Endothelial cell of hepatic sinusoid (primary cell): ENCODE data around the gene AUTS2.

Experiments used
- in situ Hi-C: cut with HindIII; loops from 2 replicates; pipeline ENCODE4 v1.10.0; 2017; ENCODE audit warnings: low sequenced_read_pairs

AUTS2 gene

GRCh38 chr7:70387217-70387616, 788.9 kb downstream of the AUTS2 start:
- in situ Hi-C loops: no loop called here

DNA sequence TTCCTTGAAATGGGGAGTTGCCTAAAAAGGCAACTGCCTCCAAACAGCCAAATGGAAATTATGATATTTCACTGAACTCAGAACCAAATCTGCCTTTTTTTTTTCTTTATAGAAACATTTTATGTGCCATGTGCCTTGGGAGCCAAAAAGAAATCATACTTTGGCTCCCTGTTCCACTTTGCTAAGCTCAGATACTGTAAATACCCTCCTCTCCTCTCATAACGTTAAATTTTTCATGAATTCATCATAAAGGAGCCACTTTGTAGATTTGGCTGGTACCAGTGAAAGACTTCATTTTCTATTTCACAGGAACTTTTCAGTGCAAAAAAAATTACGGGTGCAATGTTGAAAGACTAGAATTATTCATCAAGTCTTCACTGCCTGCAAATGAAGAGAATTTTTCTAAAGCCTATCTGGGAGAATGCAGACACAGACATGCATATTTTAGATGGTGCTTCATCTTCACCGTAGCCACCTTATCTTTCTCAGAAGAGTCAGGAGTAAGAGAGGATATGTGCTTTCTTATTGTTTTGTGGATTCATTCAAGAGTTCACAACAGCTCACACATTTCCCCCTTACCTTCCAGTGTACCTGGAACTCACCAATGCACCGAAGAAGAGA, 791.4 kb downstream of the AUTS2 start:
- in situ Hi-C loops: no loop called here

GRCh38 chr7:70390251-70390650, 792.0 kb downstream of the AUTS2 start:
- in situ Hi-C loops: no loop called here

GRCh38 chr7:70392256-70392876, 794.1 kb downstream of the AUTS2 start:
- in situ Hi-C loops: no loop called here

DNA sequence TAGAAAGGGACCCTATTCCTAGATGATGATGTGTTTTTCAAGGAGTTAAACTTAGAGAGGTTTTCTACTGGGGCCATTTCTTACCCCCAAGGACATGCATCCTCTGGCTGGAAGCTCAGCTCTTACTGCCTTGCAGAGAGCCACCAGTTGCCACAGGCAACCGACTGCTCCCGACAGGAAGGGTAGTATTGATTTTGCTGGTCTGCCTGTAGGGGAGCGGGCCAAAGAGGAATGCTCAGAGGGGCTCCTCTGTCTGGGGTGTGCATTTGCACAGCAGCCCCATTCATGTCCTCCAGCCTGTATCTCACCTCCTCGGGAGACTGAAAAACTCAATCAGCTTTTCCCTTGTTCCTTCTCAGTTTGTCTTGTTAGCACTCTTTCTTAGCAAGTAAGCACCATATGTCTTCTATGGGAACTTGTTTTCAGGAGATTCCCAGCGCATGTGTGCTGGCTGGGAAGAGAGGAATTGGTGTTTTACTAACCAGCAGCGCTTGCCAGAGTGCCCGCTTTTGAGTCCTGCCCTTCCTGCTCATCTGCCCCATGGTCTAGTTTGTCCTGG, 794.7 kb downstream of the AUTS2 start:
- in situ Hi-C loops: no loop called here

DNA sequence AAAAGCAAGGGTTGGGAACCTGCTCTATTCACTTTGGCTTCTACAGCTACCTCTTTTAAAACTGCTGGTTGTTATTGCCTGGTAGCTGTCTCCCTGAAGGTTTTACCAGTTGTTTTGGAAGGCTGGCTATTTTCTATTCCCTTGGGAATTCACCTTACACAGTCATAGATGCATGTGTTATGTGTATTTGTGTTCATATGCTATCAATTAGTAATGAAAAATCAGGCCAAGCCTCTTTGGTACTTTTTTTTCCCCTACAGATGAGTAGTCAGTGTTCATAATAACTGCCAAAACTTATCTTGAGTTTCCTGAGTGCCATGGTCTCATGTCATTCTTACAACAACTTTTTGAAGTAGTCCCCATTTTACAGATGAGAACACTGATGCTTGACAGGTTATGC, 795.7 kb downstream of the AUTS2 start:
- in situ Hi-C loops: no loop called here

DNA sequence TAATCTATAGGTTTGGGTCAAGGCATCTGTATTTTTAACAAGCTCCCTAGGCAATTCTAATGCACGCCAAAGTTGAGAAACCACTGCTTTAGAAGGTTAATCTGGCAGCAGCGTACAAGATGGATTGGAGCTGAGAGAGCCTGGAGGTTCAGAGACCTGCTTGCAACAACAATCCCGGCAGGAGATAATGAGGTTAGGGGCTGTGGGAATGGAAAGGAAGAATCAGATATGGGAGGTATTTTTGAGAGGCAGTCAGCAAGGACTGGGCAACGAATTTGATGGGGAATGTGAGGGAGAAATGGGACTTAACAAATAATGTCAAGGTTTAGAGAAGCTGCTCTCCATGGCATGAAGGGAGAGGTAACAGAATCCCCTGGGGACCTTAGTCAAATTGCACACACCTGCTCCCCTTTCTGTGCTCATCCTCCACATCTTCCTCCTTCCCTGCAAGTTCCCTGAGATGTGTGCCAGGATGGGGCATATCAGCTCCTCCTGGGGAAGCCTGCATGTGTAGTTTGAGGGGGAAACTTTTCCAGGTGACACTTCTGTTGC, 802.6 kb downstream of the AUTS2 start:
- in situ Hi-C loops: no loop called here

GRCh38 chr7:70402069-70402468, 803.8 kb downstream of the AUTS2 start:
- in situ Hi-C loops: no loop called here

GRCh38 chr7:70405241-70405640, 807.0 kb downstream of the AUTS2 start:
- in situ Hi-C loops: no loop called here

DNA sequence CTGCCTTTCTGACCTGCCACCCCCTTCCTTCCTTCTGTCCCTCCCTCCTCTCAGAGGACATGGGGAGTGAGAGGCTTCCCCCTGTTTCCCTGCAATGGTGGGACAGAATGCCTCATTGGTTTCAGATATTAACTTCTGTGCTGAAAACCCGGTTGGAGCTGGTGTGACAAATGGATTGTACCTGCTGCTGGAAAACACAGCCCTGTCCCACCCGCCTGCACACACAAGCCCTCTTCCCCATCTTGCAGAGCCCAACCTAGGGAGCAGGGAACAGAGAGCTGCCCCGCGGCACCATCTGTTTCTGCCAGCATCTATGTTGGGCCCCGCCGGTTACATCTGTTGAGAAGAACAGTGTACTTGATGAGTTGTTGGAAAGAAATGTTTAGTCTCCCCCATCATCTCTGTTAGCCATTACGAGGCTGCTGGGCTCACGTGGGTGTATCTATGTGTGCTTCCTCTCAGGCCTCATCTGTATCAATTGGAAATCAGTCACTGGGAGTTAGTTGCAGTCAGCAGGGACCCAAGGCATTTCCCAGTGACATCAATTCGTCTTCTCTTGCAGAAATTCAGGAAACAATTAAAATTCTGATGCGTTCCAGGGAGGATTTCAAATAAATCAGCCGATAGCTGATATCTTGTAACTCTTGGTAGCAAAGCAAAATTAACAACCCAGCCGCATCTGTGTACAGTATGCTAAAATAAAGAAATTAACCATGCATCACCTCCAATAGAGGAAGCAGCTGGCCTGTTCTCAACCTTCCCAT, 808.1 kb downstream of the AUTS2 start:
- in situ Hi-C loops: no loop called here

DNA sequence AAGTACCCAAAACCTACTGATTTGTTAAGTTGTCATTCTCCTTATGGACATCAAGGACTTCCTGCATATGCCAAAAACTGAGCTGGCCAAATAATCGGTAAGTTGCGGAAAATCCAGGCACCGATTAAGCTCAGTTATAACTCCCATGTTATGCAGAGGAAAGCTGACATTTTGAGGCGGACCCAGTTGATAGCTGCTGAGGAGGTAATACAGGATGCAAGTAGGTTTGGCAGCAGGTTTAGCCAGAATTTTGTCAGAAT, 808.6 kb downstream of the AUTS2 start:
- in situ Hi-C loops: no loop called here

DNA sequence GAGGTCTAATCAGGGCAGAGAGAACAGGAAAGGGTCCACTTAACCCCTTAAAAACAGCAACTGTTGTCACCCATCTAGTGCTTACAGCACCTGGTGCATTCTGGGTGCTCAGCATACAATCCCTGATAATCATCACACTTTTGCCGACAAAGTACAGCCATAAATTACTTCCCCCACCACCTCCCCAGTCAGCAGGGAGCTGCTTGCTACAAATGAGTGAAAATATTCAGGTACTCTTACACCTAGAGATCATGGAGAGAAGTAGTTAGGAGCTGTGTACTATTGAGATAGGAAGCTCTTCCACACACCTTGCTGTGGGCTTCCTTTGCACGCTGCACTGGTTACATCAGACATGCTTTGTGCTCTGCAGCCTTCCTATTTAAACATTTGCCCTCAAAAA, 810.2 kb downstream of the AUTS2 start:
- in situ Hi-C loops: no loop called here

DNA sequence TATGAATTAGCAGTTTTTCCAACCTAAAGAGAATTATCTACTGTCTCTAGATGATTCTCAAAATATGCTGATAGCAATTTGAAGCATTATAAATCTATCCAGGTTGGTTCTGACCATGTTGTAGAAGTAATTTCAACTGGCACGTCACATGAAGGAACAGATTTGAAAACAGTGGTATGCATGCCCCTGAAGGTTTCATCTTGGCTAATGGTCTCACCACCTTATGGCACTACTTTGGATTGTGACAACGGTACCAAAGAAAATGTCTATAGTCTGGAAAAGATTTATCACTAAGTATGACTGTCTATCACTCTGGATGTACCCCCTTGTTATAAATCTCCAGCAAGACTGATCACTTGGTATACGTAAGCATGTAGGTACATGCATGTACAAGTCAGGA, 810.6 kb downstream of the AUTS2 start:
- in situ Hi-C loops: no loop called here

- in situ Hi-C loops: no loop called here
These were observed 812.0 kb downstream of the AUTS2 start for GRCh38 chr7:70410134-70410750.

DNA sequence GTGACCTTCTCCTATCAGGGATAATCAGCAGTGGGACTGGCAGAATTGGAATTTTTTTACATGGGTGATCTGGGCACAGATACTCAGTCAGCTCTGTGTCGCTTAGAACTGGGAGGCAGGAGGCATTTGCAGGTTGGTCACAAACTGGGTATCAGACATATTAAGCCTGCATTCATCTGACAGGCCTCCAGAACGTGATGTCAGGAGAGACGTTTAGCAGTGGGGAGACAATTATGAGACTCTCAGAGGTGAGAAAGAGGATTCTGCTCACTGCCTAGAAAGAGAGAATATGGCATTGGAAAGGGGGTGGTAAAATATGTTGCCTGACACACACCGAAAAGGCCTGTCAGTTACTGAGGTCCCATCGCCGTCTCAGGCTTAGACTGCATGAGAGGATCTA, 816.1 kb downstream of the AUTS2 start:
- in situ Hi-C loops: no loop called here

GRCh38 chr7:70415179-70415972, 817.1 kb downstream of the AUTS2 start:
- in situ Hi-C loops: no loop called here

GRCh38 chr7:70416347-70416985, 818.2 kb downstream of the AUTS2 start:
- in situ Hi-C loops: no loop called here

DNA sequence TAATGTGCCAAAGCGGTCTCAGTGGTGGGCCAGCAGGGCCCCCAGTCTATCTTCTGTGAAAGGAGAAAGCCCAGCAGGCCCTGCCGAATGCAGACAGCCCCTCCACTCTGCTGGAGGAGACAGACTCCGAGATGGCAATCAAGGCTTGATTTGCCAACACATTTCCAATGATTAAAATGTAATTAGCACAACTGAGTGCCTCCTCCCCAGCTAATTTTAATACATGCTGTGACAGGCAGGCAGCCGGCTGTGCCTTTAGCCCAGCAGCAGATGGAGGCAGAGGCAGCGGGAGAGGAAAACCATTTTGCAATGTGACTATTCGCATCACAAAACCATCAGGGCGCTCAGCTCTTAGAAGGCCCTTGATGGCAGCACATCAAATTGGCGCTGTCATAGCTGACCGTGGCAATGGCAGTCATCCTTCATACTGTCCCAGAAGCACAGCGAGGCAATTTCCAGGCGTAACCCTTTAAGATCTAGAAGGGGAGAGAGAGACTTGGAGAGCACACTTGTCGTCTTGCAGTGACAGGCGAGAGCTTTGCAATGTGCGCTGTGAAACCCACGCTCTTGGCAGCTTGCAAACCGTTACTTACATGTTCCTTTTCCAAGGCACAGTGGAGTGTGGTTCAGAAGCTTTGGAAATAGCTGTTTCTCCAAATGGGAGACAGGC, 818.8 kb downstream of the AUTS2 start:
- in situ Hi-C loops: no loop called here

GRCh38 chr7:70419526-70420380, 821.5 kb downstream of the AUTS2 start:
- in situ Hi-C loops: no loop called here
